GM15510 (cell line): ENCODE measurements around the gene APPL1.

Source experiments
- POLR2A ChIP-seq: IDR thresholded peaks from 3 replicates; pipeline ENCODE4 v1.6.1; 2011; ENCODE audit warnings: borderline replicate concordance; ENCODE audit not compliant: insufficient read length; ENCODE audit errors: extremely low read depth

Gene APPL1

DNA sequence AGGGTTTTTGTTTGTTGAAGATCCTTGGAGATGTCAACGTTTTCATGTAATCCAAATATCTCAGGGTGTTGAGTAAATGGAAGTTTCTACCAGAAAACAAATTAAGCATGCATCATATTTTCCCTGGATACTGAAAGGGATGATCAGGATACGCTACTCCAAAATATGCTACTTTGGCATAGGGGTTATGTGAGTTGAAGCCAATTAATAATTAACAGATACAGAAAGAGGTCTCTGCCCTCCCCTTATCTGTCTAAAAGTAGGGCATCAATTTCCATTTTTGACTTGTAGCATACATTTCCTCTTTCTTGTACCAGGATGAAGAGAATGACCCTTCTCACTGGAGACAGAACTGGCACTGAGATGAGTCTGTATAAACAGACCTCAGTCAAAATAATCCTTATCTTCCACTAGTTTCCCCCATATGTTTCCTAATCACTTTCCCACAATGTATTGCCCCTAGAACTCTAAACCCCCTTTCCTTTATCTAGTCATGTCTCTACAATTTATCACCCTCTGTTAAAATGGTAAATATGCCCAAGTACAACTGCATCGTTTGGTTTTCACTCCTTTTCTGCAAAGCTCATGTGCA, 82.3 kb downstream of the APPL1 start:
- no peak for TF ChIP-seq POLR2A

- no peak for TF ChIP-seq POLR2A
Observed at GRCh38 chr3:57314204-57314603, 86.7 kb downstream of the APPL1 start.
